GM23338 (cell line): Measurements from ENCODE around the gene PAX2. TPM values are rescaled to one million over a fixed set of nuclear protein-coding genes. Genes with fewer than 3 reads are reported as not detected.

ENCODE experiments used
- ATAC-seq: fragments of 200-7000 bp; cut with Tn5 transposase; 3 replicates; pipeline ENCODE4 v1.9.1; 2020
- DNase-seq: peaks from one replicate; pipeline ENCODE4 v3.0.0-alpha.2; 2015; ENCODE audit warnings: low spot score
- H2AFZ ChIP-seq: fragments of 200-600 bp; sonication (generic); 2 replicates; pipeline ENCODE4 v1.8.0; 2016; ENCODE audit warnings: antibody characterized with exemption, mild to moderate bottlenecking, moderate library complexity
- H3F3A ChIP-seq: fragments of 200-600 bp; sonication (generic); replicated peaks from 2 replicates; pipeline ENCODE4 v1.8.0; 2017; ENCODE audit warnings: antibody characterized with exemption, mixed run types, low read depth
- H3K27ac ChIP-seq: fragments of 200-600 bp; sonication (generic); 2 replicates; pipeline ENCODE4 v1.6.1; 2016; ENCODE audit warnings: low read depth
- H3K27me3 ChIP-seq: fragments of 200-600 bp; sonication (generic); 2 replicates; pipeline ENCODE4 v1.8.0; 2016; ENCODE audit warnings: mild to moderate bottlenecking, mixed run types, moderate library complexity; ENCODE audit not compliant: insufficient read depth
- H3K36me3 ChIP-seq: fragments of 200-600 bp; sonication (generic); 2 replicates; pipeline ENCODE4 v1.8.0; 2016; ENCODE audit warnings: mild to moderate bottlenecking; ENCODE audit not compliant: insufficient read depth
- H3K4me1 ChIP-seq: fragments of 200-600 bp; sonication (generic); 2 replicates; pipeline ENCODE4 v1.8.0; 2016; ENCODE audit warnings: mild to moderate bottlenecking, moderate library complexity; ENCODE audit not compliant: insufficient read depth
- H3K4me2 ChIP-seq: fragments of 200-600 bp; sonication (generic); 2 replicates; pipeline ENCODE4 v1.7.1; 2017; ENCODE audit warnings: mixed run types
- H3K4me3 ChIP-seq: fragments of 200-600 bp; sonication (generic); 2 replicates; pipeline ENCODE4 v1.6.1; 2016; ENCODE audit warnings: mixed run types
- H3K79me2 ChIP-seq: fragments of 200-600 bp; sonication (generic); replicated peaks from 2 replicates; pipeline ENCODE4 v1.8.0; 2017; ENCODE audit warnings: mild to moderate bottlenecking; ENCODE audit not compliant: insufficient read depth
- H3K9me2 ChIP-seq: fragments of 200-600 bp; sonication (generic); 2 replicates; pipeline ENCODE4 v1.8.0; 2017; ENCODE audit not compliant: insufficient read depth
- H4K20me1 ChIP-seq: fragments of 200-600 bp; sonication (generic); replicated peaks from 2 replicates; pipeline ENCODE4 v1.8.0; 2017; ENCODE audit warnings: mild to moderate bottlenecking; ENCODE audit not compliant: insufficient read depth
- H3K27ac Mint-ChIP-seq: 2 replicates; pipeline ENCODE4 v1.8.0; 2020; ENCODE audit warnings: inconsistent platforms, mild to moderate bottlenecking, moderate library complexity, mixed read lengths
- H3K27me3 Mint-ChIP-seq: 3 replicates; pipeline ENCODE4 v1.8.0; 2022; ENCODE audit warnings: low read depth, mild to moderate bottlenecking, moderate library complexity, mixed read lengths, inconsistent platforms; ENCODE audit not compliant: insufficient read depth, poor library complexity
- H3K36me3 Mint-ChIP-seq: 3 replicates; pipeline ENCODE4 v1.8.0; 2021; ENCODE audit warnings: low read depth, mild to moderate bottlenecking, inconsistent platforms, moderate library complexity, mixed read lengths
- H3K4me1 Mint-ChIP-seq: 3 replicates; pipeline ENCODE4 v1.8.0; 2020; ENCODE audit warnings: mild to moderate bottlenecking, inconsistent platforms, mixed read lengths
- H3K4me3 Mint-ChIP-seq: 3 replicates; pipeline ENCODE4 v1.8.0; 2021; ENCODE audit warnings: moderate library complexity, mild to moderate bottlenecking, inconsistent platforms, mixed read lengths
- H3K9me3 Mint-ChIP-seq: 3 replicates; pipeline ENCODE4 v1.8.0; 2020; ENCODE audit warnings: moderate library complexity, mild to moderate bottlenecking, inconsistent platforms, mixed read lengths
- CREB1 ChIP-seq: fragments of 250-450 bp; sonication (Bioruptor Pico); IDR thresholded peaks from 2 replicates; pipeline ENCODE4 v1.5.0; 2020; ENCODE audit warnings: low read depth, mild to moderate bottlenecking, moderate library complexity
- EZH2 ChIP-seq: fragments of 200-600 bp; sonication (generic); IDR thresholded peaks from one replicate; pipeline ENCODE4 v1.8.0; 2017; ENCODE audit warnings: antibody characterized with exemption, mild to moderate bottlenecking, low read depth; ENCODE audit not compliant: unreplicated experiment
- JUNB ChIP-seq: IDR thresholded peaks from one replicate; pipeline ENCODE4 v1.6.1; 2016; ENCODE audit warnings: antibody characterized with exemption; ENCODE audit not compliant: unreplicated experiment
- POLR2AphosphoS5 ChIP-seq: IDR thresholded peaks from 2 replicates; pipeline ENCODE4 v1.6.1; 2016; ENCODE audit warnings: antibody characterized with exemption, low read depth
- polyA plus RNA-seq: library from polyadenylated mRNA; unstranded; fragments of >200 nt; fragmentation: Nextera tagmentation; extraction: Ambion mirVana; gene quantifications from 2 replicates; pipeline ENCODE4 v1.2.1, GENCODE V29; 2016
- total RNA-seq: library from RNA; depleted of rRNA; stranded (reverse); fragments of >200 nt; shearing (Covaris generic); gene quantifications from 2 replicates; pipeline ENCODE4 v1.2.3, GENCODE V29; 2014
- TF ChIP-seq, protein P1 (sequence below): IDR thresholded peaks from one replicate; pipeline ENCODE4 v1.6.1; 2018; ENCODE audit warnings: antibody characterized with exemption; ENCODE audit not compliant: unreplicated experiment
- TF ChIP-seq, protein P2 (sequence below): fragments of 250-450 bp; sonication (Bioruptor Pico); IDR thresholded peaks from 2 replicates; pipeline ENCODE4 v1.5.0; 2020; ENCODE audit warnings: mild to moderate bottlenecking, moderate library complexity

Gene PAX2
- total and polyA plus RNA-seq, 2 experiments from 2014 or later, result not detected

DNA sequence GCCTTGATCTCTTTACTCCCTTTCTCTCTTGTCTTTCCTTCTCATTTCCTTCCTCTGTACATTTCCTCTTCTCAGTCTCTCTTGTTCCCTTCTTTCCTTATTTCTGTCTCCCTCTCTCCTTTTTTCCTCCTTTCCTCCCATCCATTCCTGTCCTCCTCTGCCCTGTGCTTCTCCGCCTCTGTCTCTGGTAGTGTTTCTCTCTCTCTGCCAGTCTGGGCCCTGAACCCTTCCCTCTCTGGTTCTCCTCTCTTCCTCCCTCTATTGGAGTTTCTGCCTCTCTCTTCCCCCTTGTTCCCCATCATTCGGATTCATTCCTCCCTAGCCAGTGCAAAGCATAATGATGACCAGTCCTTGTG is 13.2 kb upstream of the PAX2 start:
- H3K27ac ChIP-seq, result no peak overlapping the region
- Mint-ChIP-seq H3K27ac (no peak overlapping the region), H3K9me3 (no peaks in the 10 kb centered on the region; the same call in 1 of the 3 replicates), H3K36me3 (no peaks in the 10 kb centered on the region; the same call in 2 of the 3 replicates), H3K27me3 (peaks cover 100% of the 10 kb centered on the region), H3K4me1 (peaks cover 41% of the 10 kb centered on the region), H3K4me3 (peak overlapping the region; percentile 9; the same call in 1 of the 3 replicates)
- H3K36me3 ChIP-seq, result no peaks in the 10 kb centered on the region; the same call in 1 of the 2 replicates
- ATAC-seq (no peak), DNase-seq (no peak)
- peaks cover 46% of the 10 kb centered on the region for H4K20me1 ChIP-seq
- peaks cover 28% of the 10 kb centered on the region for H3F3A ChIP-seq
- TF ChIP-seq, protein P1, sequence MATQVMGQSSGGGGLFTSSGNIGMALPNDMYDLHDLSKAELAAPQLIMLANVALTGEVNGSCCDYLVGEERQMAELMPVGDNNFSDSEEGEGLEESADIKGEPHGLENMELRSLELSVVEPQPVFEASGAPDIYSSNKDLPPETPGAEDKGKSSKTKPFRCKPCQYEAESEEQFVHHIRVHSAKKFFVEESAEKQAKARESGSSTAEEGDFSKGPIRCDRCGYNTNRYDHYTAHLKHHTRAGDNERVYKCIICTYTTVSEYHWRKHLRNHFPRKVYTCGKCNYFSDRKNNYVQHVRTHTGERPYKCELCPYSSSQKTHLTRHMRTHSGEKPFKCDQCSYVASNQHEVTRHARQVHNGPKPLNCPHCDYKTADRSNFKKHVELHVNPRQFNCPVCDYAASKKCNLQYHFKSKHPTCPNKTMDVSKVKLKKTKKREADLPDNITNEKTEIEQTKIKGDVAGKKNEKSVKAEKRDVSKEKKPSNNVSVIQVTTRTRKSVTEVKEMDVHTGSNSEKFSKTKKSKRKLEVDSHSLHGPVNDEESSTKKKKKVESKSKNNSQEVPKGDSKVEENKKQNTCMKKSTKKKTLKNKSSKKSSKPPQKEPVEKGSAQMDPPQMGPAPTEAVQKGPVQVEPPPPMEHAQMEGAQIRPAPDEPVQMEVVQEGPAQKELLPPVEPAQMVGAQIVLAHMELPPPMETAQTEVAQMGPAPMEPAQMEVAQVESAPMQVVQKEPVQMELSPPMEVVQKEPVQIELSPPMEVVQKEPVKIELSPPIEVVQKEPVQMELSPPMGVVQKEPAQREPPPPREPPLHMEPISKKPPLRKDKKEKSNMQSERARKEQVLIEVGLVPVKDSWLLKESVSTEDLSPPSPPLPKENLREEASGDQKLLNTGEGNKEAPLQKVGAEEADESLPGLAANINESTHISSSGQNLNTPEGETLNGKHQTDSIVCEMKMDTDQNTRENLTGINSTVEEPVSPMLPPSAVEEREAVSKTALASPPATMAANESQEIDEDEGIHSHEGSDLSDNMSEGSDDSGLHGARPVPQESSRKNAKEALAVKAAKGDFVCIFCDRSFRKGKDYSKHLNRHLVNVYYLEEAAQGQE, result no peak
- peak; percentile 88 for TF ChIP-seq EZH2
- no peaks in the 10 kb centered on the region for H3K9me2 ChIP-seq
- no peaks in the 10 kb centered on the region for H3K79me2 ChIP-seq
- no peak overlapping the region for H2AFZ ChIP-seq
- peaks cover 58% of the 10 kb centered on the region for H3K4me1 ChIP-seq
- H3K4me2 ChIP-seq, result peak overlapping the region; percentile 55; the same call in 1 of the 2 replicates
- no peak overlapping the region for H3K4me3 ChIP-seq
- peaks cover 100% of the 10 kb centered on the region for H3K27me3 ChIP-seq

DNA sequence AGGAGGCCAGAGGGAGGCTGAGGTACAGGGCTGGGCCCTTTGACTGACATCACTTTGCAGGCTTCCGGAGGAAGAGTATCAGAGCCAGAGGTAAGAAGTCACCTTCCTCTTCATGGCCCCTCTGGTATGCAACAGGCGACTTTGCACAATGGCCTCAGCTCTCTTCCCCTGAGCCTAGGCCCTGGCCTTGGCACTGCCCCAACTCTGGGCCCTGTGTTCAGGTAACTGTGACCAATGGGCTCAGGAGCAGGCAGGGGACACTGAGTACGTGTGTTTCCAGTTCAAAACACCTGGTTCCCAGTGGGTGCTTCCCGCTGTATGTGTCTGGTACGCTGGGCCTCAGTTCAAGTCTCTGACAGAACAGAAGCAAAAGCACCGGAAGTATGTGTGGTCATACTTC is 12.1 kb upstream of the PAX2 start:
- DNase-seq (peak; percentile 32), ATAC-seq (no peak)
- no peak overlapping the region for H3K4me2 ChIP-seq
- Mint-ChIP-seq H3K4me1 (peaks cover 48% of the 10 kb centered on the region), H3K4me3 (no peak overlapping the region), H3K36me3 (no peaks in the 10 kb centered on the region; the same call in 2 of the 3 replicates), H3K27me3 (peaks cover 100% of the 10 kb centered on the region), H3K9me3 (no peaks in the 10 kb centered on the region; the same call in 1 of the 3 replicates), H3K27ac (no peak overlapping the region)
- peaks cover 63% of the 10 kb centered on the region for H3K4me1 ChIP-seq
- H3K36me3 ChIP-seq, result no peaks in the 10 kb centered on the region; the same call in 1 of the 2 replicates
- H3K27ac ChIP-seq, result no peak overlapping the region
- no peak overlapping the region for H2AFZ ChIP-seq
- peaks cover 100% of the 10 kb centered on the region for H3K27me3 ChIP-seq
- H3K4me3 ChIP-seq, result no peak overlapping the region
- H4K20me1 ChIP-seq, result peaks cover 45% of the 10 kb centered on the region
- peaks cover 28% of the 10 kb centered on the region for H3F3A ChIP-seq
- H3K9me2 ChIP-seq, result no peaks in the 10 kb centered on the region
- H3K79me2 ChIP-seq, result no peaks in the 10 kb centered on the region
- TF ChIP-seq JUNB (no peak), POLR2AphosphoS5 (no peak), CREB1 (CRISPR knock-in tag) (no peak)
- TF ChIP-seq, protein P1, result no peak
- TF ChIP-seq, protein P2, sequence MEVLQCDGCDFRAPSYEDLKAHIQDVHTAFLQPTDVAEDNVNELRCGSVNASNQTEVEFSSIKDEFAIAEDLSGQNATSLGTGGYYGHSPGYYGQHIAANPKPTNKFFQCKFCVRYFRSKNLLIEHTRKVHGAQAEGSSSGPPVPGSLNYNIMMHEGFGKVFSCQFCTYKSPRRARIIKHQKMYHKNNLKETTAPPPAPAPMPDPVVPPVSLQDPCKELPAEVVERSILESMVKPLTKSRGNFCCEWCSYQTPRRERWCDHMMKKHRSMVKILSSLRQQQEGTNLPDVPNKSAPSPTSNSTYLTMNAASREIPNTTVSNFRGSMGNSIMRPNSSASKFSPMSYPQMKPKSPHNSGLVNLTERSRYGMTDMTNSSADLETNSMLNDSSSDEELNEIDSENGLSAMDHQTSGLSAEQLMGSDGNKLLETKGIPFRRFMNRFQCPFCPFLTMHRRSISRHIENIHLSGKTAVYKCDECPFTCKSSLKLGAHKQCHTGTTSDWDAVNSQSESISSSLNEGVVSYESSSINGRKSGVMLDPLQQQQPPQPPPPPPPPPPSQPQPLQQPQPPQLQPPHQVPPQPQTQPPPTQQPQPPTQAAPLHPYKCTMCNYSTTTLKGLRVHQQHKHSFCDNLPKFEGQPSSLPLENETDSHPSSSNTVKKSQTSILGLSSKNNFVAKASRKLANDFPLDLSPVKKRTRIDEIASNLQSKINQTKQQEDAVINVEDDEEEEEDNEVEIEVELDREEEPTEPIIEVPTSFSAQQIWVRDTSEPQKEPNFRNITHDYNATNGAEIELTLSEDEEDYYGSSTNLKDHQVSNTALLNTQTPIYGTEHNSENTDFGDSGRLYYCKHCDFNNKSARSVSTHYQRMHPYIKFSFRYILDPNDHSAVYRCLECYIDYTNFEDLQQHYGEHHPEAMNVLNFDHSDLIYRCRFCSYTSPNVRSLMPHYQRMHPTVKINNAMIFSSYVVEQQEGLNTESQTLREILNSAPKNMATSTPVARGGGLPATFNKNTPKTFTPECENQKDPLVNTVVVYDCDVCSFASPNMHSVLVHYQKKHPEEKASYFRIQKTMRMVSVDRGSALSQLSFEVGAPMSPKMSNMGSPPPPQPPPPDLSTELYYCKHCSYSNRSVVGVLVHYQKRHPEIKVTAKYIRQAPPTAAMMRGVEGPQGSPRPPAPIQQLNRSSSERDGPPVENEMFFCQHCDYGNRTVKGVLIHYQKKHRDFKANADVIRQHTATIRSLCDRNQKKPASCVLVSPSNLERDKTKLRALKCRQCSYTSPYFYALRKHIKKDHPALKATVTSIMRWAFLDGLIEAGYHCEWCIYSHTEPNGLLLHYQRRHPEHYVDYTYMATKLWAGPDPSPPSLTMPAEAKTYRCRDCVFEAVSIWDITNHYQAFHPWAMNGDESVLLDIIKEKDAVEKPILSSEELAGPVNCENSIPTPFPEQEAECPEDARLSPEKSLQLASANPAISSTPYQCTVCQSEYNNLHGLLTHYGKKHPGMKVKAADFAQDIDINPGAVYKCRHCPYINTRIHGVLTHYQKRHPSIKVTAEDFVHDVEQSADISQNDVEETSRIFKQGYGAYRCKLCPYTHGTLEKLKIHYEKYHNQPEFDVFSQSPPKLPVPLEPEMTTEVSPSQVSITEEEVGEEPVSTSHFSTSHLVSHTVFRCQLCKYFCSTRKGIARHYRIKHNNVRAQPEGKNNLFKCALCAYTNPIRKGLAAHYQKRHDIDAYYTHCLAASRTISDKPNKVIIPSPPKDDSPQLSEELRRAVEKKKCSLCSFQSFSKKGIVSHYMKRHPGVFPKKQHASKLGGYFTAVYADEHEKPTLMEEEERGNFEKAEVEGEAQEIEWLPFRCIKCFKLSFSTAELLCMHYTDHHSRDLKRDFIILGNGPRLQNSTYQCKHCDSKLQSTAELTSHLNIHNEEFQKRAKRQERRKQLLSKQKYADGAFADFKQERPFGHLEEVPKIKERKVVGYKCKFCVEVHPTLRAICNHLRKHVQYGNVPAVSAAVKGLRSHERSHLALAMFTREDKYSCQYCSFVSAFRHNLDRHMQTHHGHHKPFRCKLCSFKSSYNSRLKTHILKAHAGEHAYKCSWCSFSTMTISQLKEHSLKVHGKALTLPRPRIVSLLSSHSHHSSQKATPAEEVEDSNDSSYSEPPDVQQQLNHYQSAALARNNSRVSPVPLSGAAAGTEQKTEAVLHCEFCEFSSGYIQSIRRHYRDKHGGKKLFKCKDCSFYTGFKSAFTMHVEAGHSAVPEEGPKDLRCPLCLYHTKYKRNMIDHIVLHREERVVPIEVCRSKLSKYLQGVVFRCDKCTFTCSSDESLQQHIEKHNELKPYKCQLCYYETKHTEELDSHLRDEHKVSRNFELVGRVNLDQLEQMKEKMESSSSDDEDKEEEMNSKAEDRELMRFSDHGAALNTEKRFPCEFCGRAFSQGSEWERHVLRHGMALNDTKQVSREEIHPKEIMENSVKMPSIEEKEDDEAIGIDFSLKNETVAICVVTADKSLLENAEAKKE (CRISPR knock-in tag), result no peak
